ENCODE measurements around the gene KIAA1549. TPM values are rescaled to one million over a fixed set of nuclear protein-coding genes. Genes with fewer than 3 reads are reported as not detected.

The KIAA1549 gene
- total and polyA plus RNA-seq, 4 donors = 0.83 to 5.8 (median 3.6) TPM

- Histone ChIP-seq H3K27ac (ENCODE audit: low read depth in 1 of 2, low read length in 1 of 2) (peak overlapping the region in 1 of 2 donors; percentile 81), H3K27me3 (ENCODE audit: control insufficient read depth in 3 of 3, insufficient read depth in 3 of 3, low read length in 2 of 3) (no peaks in the 10 kb centered on the region), H3K9me3 (ENCODE audit: control insufficient read depth in 4 of 4, insufficient read depth in 3 of 4, low read length in 3 of 4) (peaks cover 0 to 4% (median 0%) of the 10 kb centered on the region in 4 donors), H3K9ac (ENCODE audit: insufficient read depth in 1 of 2, low read length in 2 of 2) (peak overlapping the region in 1 of 2 donors; percentile 12), H3K4me1 (ENCODE audit: control insufficient read depth in 5 of 5, insufficient read depth in 5 of 5, low read length in 5 of 5) (peaks cover 0 to 26% (median 13%) of the 10 kb centered on the region in 5 donors), H3K4me3 (no peak overlapping the region), H3K36me3 (ENCODE audit: control insufficient read depth in 4 of 4, insufficient read depth in 4 of 4, low read length in 4 of 4) (no peaks in the 10 kb centered on the region)
- no peak for TF ChIP-seq CTCF (IDR thresholded peaks at IDR 0.05; ENCODE audit: control extremely low read depth, extremely low read depth)
- ATAC-seq (ENCODE audit: insufficient read depth, low FRiP score) = peak; percentile 13
- WGBS, 2 donors = 38 to 63% methylated on average over 8 of the region's 8 CpGs
- DNase-seq = peak; percentile 65 to 86 (median 84)
Measured at GRCh38 chr7:138961159-138961558, 20.0 kb downstream of the KIAA1549 start.

GRCh38 chr7:138958391-138958956, 22.7 kb downstream of the KIAA1549 start:
- Histone ChIP-seq H3K27me3 (ENCODE audit: control insufficient read depth in 3 of 3, insufficient read depth in 3 of 3, low read length in 2 of 3) (no peaks in the 10 kb centered on the region), H3K9me3 (ENCODE audit: control insufficient read depth in 4 of 4, insufficient read depth in 3 of 4, low read length in 3 of 4) (peaks cover 0 to 4% (median 0%) of the 10 kb centered on the region in 4 donors), H3K9ac (ENCODE audit: insufficient read depth in 1 of 2, low read length in 2 of 2) (no peak overlapping the region), H3K36me3 (ENCODE audit: control insufficient read depth in 4 of 4, insufficient read depth in 4 of 4, low read length in 4 of 4) (no peaks in the 10 kb centered on the region), H3K27ac (ENCODE audit: low read depth in 1 of 2, low read length in 1 of 2) (peak overlapping the region in 1 of 2 donors; percentile 17), H3K4me3 (no peak overlapping the region), H3K4me1 (ENCODE audit: control insufficient read depth in 5 of 5, insufficient read depth in 5 of 5, low read length in 5 of 5) (peaks cover 0 to 26% (median 13%) of the 10 kb centered on the region in 5 donors)
- DNase-seq = no peak
- 55 to 67% methylated on average over 6 of the region's 6 CpGs for WGBS, 2 donors
- peak; percentile 54 for ATAC-seq (ENCODE audit: insufficient read depth, low FRiP score)
- no peak for TF ChIP-seq CTCF (IDR thresholded peaks at IDR 0.05; ENCODE audit: control extremely low read depth, extremely low read depth)

GRCh38 chr7:138957753-138958390, 23.3 kb downstream of the KIAA1549 start:
- 92 to 95% methylated on average over 16 of the region's 16 CpGs for WGBS, 2 donors
- H3K36me3 ChIP-seq (ENCODE audit: control insufficient read depth in 4 of 4, insufficient read depth in 4 of 4, low read length in 4 of 4) = no peaks in the 10 kb centered on the region
- ATAC-seq (ENCODE audit: insufficient read depth, low FRiP score) (no peak), DNase-seq (no peak)
- no peaks in the 10 kb centered on the region for H3K27me3 ChIP-seq (ENCODE audit: control insufficient read depth in 3 of 3, insufficient read depth in 3 of 3, low read length in 2 of 3)
- no peak overlapping the region for H3K9ac ChIP-seq (ENCODE audit: insufficient read depth in 1 of 2, low read length in 2 of 2)
- no peak for TF ChIP-seq CTCF (IDR thresholded peaks at IDR 0.05; ENCODE audit: control extremely low read depth, extremely low read depth)
- H3K9me3 ChIP-seq (ENCODE audit: control insufficient read depth in 4 of 4, insufficient read depth in 3 of 4, low read length in 3 of 4) = peaks cover 0 to under 1% (median 0%) of the 10 kb centered on the region in 4 donors
- H3K4me3 ChIP-seq = no peak overlapping the region
- H3K4me1 ChIP-seq (ENCODE audit: control insufficient read depth in 5 of 5, insufficient read depth in 5 of 5, low read length in 5 of 5) = peaks cover 0 to 22% (median 13%) of the 10 kb centered on the region in 5 donors
- H3K27ac ChIP-seq (ENCODE audit: low read depth in 1 of 2, low read length in 1 of 2) = peak overlapping the region in 1 of 2 donors; percentile 17
